IPS DF 6.9 (cell line): ENCODE data around the gene MRPS35.
"Not testable (repeated sequence)": the region's sequence is repeated elsewhere in the genome, so short reads cannot be mapped to it uniquely, and the experiment has no call there.

ENCODE experiments used
- DNase-seq: peaks from one replicate; pipeline ENCODE4 v3.0.0-alpha.2; 2013; ENCODE audit warnings: low read depth, low spot score
- H3K27ac ChIP-seq: one replicate; pipeline ENCODE4 v1.5.1; 2013; ENCODE audit warnings: low read length, control low read depth
- H3K27me3 ChIP-seq: 2 replicates; pipeline ENCODE4 v1.6.1; 2013; ENCODE audit warnings: mild to moderate bottlenecking, low read length; ENCODE audit not compliant: control insufficient read depth, insufficient read depth
- H3K36me3 ChIP-seq: 2 replicates; pipeline ENCODE4 v1.6.1; 2013; ENCODE audit warnings: low read length; ENCODE audit not compliant: control insufficient read depth, insufficient read depth
- H3K4me1 ChIP-seq: 2 replicates; pipeline ENCODE4 v1.6.1; 2013; ENCODE audit warnings: low read length; ENCODE audit not compliant: control insufficient read depth, insufficient read depth
- H3K4me3 ChIP-seq: 2 replicates; pipeline ENCODE4 v1.5.1; 2013; ENCODE audit warnings: mild to moderate bottlenecking, low read length
- H3K9me3 ChIP-seq: 2 replicates; pipeline ENCODE4 v1.6.1; 2013; ENCODE audit warnings: low read length, inconsistent platforms; ENCODE audit not compliant: control insufficient read depth, insufficient read depth
- WGBS: extraction: QIAGEN DNeasy Blood & Tissue Kit; methylation state at CpG from one replicate; pipeline ENCODE4 v1.1.7; 2013; ENCODE audit warnings: mixed read lengths, missing lambda C conversion rate; ENCODE audit not compliant: insufficient read length, insufficient coverage; 5-methylcytosine and 5-hydroxymethylcytosine counted together

The MRPS35 gene

GRCh38 chr12:27734321-27734720 is 23.7 kb downstream of the MRPS35 start:
- not testable (repeated sequence) for H3K27ac ChIP-seq

GRCh38 chr12:27743601-27744000 is 33.0 kb downstream of the MRPS35 start:
- Histone ChIP-seq H3K36me3 (peaks cover 3% of the 10 kb centered on the region; the same call in 1 of the 2 replicates), H3K9me3 (no peaks in the 10 kb centered on the region), H3K4me3 (no peak overlapping the region), H3K27ac (no peak overlapping the region), H3K27me3 (no peaks in the 10 kb centered on the region), H3K4me1 (no peaks in the 10 kb centered on the region)
- no CpG with 5 or more reads among the region's 5 CpGs for WGBS
- DNase-seq: no peak

More at GRCh38 chr12:27734321-27734720, 23.7 kb downstream of the MRPS35 start:
- WGBS: no CpG with 5 or more reads among the region's 9 CpGs
- H3K9me3 ChIP-seq, DNase-seq, H3K36me3 ChIP-seq, H3K4me3 ChIP-seq, H3K27me3 ChIP-seq, H3K4me1 ChIP-seq: not testable (repeated sequence)

DNA sequence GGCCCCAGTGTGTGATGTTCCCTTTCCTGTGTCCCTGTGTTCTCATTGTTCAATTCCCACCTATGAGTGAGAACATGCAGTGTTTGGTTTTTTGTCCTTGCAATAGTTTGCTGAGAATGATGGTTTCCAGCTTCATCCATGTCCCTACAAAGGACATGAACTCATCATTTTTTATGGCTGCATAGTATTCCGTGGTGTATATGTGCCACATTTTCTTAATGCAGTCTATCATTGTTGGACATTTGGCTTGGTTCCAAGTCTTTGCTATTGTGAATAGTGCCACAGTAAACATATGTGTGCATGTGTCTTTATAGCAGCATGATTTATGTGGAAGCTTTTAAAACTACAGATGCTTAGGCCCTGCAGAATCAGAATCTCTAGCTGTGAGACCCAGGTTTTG is 35.1 kb downstream of the MRPS35 start:
- not testable (repeated sequence) for H3K4me3 ChIP-seq, H3K9me3 ChIP-seq, H3K27ac ChIP-seq, DNase-seq, H3K4me1 ChIP-seq, H3K36me3 ChIP-seq, H3K27me3 ChIP-seq
- no CpG with 5 or more reads among the region's 1 CpG for WGBS

DNA sequence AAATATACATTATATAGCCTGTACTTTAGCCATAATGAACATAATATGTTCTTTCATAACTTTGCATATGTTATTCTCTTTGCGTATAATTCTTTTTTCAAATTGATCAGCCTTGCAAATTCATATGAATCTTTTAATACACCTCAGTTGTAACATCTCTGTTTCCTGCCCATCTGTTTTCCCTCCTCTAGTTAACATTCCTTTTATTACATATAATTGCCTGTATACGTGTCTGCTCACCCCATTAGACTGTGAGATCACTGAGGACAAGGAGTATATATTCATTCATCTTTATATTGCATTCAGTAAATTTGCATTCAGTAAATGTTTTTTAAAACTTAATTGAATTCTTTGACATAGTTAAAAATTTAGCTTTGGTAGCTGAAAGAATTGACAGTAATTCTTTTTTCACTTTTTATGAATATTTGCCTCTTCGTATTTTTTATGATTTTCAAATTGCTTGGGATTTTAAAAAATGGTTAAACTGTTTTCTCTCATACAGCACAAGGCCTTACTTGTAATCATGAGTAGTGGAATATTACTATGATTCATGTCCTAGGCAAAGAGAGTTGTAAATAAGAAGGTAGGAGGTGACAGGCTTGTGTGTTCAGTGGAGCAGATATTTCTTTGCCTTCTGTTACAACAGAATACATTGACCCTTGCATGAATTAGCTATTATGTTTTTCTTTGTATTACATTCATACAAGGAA is 36.6 kb downstream of the MRPS35 start:
- Histone ChIP-seq H3K4me1 (no peaks in the 10 kb centered on the region), H3K9me3 (no peaks in the 10 kb centered on the region), H3K27me3 (no peaks in the 10 kb centered on the region), H3K27ac (no peak overlapping the region), H3K4me3 (no peak overlapping the region), H3K36me3 (no peaks in the 10 kb centered on the region; the same call in 1 of the 2 replicates)
- no peak for DNase-seq
- WGBS: no CpG with 5 or more reads among the region's 3 CpGs

DNA sequence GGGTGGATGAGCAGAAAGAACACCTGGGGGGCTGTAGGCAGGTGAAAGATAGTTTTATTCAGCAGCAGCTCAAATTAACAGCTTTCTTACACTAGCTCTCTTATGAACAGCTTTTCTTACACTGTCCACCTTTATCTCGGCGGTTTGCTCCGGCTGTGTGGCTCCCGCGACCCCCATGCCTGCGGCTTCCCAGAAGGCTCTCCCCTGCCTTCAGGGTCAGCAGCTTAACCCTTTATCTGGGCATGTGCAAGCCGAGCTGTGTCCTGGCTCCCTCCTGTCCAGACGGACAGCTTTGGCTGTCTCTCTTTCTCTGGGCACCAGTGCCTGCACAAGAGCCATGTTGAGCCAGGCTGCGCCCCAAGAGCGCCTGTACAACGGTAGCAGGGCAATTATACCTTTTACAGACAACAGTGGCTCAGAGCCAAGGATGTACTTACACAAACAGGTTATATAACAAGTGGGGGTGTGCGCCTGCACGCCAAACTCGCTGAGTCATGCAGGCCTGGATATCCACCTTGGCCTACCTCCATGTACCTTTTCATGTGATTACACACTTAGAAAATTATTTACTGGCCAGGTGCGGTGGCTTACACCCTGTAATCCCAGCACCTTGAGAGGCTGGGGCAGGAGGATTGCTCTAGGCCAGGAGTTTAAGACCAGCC is 40.9 kb downstream of the MRPS35 start:
- no peaks in the 10 kb centered on the region for H3K27me3 ChIP-seq
- H3K4me3 ChIP-seq: no peak overlapping the region
- H3K36me3 ChIP-seq: 0 out of 2 replicates have a peak, but pooled peaks cover 2% of the 10 kb centered on the region
- H3K27ac ChIP-seq: no peak overlapping the region
- DNase-seq: no peak
- H3K9me3 ChIP-seq: no peaks in the 10 kb centered on the region
- H3K4me1 ChIP-seq: no peaks in the 10 kb centered on the region
- WGBS: no CpG with 5 or more reads among the region's 15 CpGs

- no peak for DNase-seq
Measured at GRCh38 chr12:27754795-27755194, 44.2 kb downstream of the MRPS35 start.

DNA sequence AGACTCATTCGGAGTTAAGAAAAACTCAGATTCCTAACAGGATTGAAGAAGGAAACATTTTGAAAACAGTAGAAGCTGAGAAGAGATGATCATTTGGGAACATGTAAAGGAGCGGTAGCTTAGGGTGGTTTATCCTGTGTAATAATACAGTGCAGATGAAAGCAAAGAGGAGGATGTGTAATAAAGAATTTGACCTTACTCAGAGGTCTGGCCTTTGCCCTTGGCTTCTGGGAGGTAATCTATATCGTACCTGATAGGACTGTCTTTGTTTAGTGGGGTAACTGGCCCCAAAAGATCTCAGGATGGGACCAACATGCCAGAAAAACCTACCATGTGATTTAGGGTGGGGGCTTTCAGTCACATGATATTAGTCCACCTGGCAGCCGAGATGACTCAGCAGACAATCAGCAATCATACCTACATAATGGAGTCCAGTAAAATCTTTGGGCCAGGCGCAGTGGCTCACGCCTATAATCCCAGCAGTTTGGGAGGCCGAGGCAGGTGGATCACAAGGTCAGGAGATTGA is 46.1 kb downstream of the MRPS35 start:
- Histone ChIP-seq H3K36me3 (0 out of 2 replicates have a peak, but pooled peaks cover 2% of the 10 kb centered on the region), H3K4me1 (no peaks in the 10 kb centered on the region), H3K4me3 (no peak overlapping the region), H3K27me3 (no peaks in the 10 kb centered on the region), H3K9me3 (no peaks in the 10 kb centered on the region), H3K27ac (no peak overlapping the region)
- no CpG with 5 or more reads among the region's 7 CpGs for WGBS
- DNase-seq: no peak

More at GRCh38 chr12:27754795-27755194, 44.2 kb downstream of the MRPS35 start:
- Histone ChIP-seq H3K27ac (no peak overlapping the region), H3K36me3 (0 out of 2 replicates have a peak, but pooled peaks cover 2% of the 10 kb centered on the region), H3K4me1 (no peaks in the 10 kb centered on the region), H3K27me3 (no peaks in the 10 kb centered on the region), H3K4me3 (no peak overlapping the region), H3K9me3 (no peaks in the 10 kb centered on the region)
- no CpG with 5 or more reads among the region's 3 CpGs for WGBS

GRCh38 chr12:27762757-27763156 is 52.1 kb downstream of the MRPS35 start:
- Histone ChIP-seq H3K4me3 (no peak overlapping the region), H3K4me1 (no peaks in the 10 kb centered on the region), H3K36me3 (no peaks in the 10 kb centered on the region), H3K27ac (no peak overlapping the region), H3K27me3 (no peaks in the 10 kb centered on the region), H3K9me3 (no peaks in the 10 kb centered on the region)
- WGBS: no CpG with 5 or more reads among the region's 2 CpGs
- no peak for DNase-seq

GRCh38 chr12:27766587-27766986 is 56.0 kb downstream of the MRPS35 start:
- DNase-seq: no peak
- H3K27me3 ChIP-seq: no peaks in the 10 kb centered on the region
- H3K27ac ChIP-seq: no peak overlapping the region
- no CpG with 5 or more reads among the region's 3 CpGs for WGBS
- H3K9me3 ChIP-seq: no peaks in the 10 kb centered on the region
- H3K4me1 ChIP-seq: no peaks in the 10 kb centered on the region
- no peak overlapping the region for H3K4me3 ChIP-seq
- H3K36me3 ChIP-seq: no peaks in the 10 kb centered on the region

GRCh38 chr12:27769142-27769673 is 58.6 kb downstream of the MRPS35 start:
- Histone ChIP-seq H3K9me3 (no peaks in the 10 kb centered on the region), H3K4me3 (no peak overlapping the region), H3K27me3 (no peaks in the 10 kb centered on the region), H3K27ac (no peak overlapping the region), H3K4me1 (no peaks in the 10 kb centered on the region), H3K36me3 (no peaks in the 10 kb centered on the region)
- no CpG with 5 or more reads among the region's 8 CpGs for WGBS
- DNase-seq: no peak
